ENCODE results near the gene QRICH2. TPM values are rescaled to one million over a fixed set of nuclear protein-coding genes. Genes with fewer than 3 reads are reported as not detected.

Gene QRICH2
- total and polyA plus RNA-seq, 10 of the 15 experiments (the other 5 are each of a cell fraction or from before 2014, with no cell fraction given) = 0.04 to 0.72 (median 0.25) TPM

- SMC1A ChIA-PET (ENCODE audit: uncharacterized antibody, unreplicated experiment) = interaction anchor here (1.9 to 2.1 kb wide), 2 partner anchors 16 to 61 kb away, joined by 4 to 5 read pairs; partner anchors contain the start of gene PRPSAP1
Measured at GRCh38 chr17:76336756-76337412, 28.8 kb upstream of the QRICH2 start.

More at GRCh38 chr17:76336756-76337412, 28.8 kb upstream of the QRICH2 start:
- DNase-seq (ENCODE audit: low read depth, low spot score) (no peak), FAIRE-seq (no peak), ATAC-seq (no peak)
- H3K4me3 ChIP-seq = no peak overlapping the region
- no peak overlapping the region for H3K9ac ChIP-seq (ENCODE audit: control insufficient read depth, insufficient read depth, low read length)
- CTCF ChIA-PET = interaction anchor here (1.0 kb wide), 1 partner anchor 61 kb away, joined by 3 read pairs; no protein-coding TSS in a partner anchor
- no peaks in the 10 kb centered on the region for H4K20me1 ChIP-seq (ENCODE audit: control insufficient read depth, insufficient read depth)
- H3K4me1 ChIP-seq (ENCODE audit: control insufficient read depth, insufficient read depth, low read length) = no peaks in the 10 kb centered on the region
- H3K9me3 ChIP-seq (replicated peaks; ENCODE audit: control insufficient read depth, insufficient read depth, low read length) = no peaks in the 10 kb centered on the region
- H2AFZ ChIP-seq (ENCODE audit: control insufficient read depth, low read depth, low read length) = no peak overlapping the region
- POLR2A ChIA-PET = interaction anchor here (0.5 to 2.0 kb wide), 4 partner anchors 17 to 215 kb away, joined by 3 to 5 read pairs (median 3); partner anchors contain the start of gene PRPSAP1
- H3K36me3 ChIP-seq (ENCODE audit: control insufficient read depth in 2 of 2, insufficient read depth in 2 of 2, low read length in 1 of 2) = peaks cover 0 to 3% of the 10 kb centered on the region in 2 experiments; a peak in 1 of 4 replicates
- in situ Hi-C loops (cut with MboI) (no loop called here), intact Hi-C loops (cut with micrococcal nuclease; ENCODE audit: unreplicated experiment) (no loop called here)
- H3K27me3 ChIP-seq (replicated peaks in 1 of 2; ENCODE audit: control insufficient read depth in 2 of 2, insufficient read depth in 2 of 2, low read length in 1 of 2) = no peaks in the 10 kb centered on the region
- no peak for TF ChIP-seq SREBF1 (IDR thresholded peaks at IDR 0.05; ENCODE audit: low read length)
- TF ChIP-seq RCOR1 (conservative IDR thresholded peaks at IDR 0.05; ENCODE audit: low read depth, low read length) = no peak
- TF ChIP-seq MLLT1 (IDR thresholded peaks at IDR 0.05) = no peak
- no peak for TF ChIP-seq PBX3 (IDR thresholded peaks at IDR 0.05; ENCODE audit: insufficient replicate concordance, low read depth, low read length)
- no peak for TF ChIP-seq RUNX3 (IDR thresholded peaks at IDR 0.05; ENCODE audit: low read length)
- no peak for TF ChIP-seq CBX3 (IDR thresholded peaks at IDR 0.05; ENCODE audit: borderline replicate concordance, low read depth)
- no peak for TF ChIP-seq NR2C1 (IDR thresholded peaks at IDR 0.05)
- no peak for TF ChIP-seq ATF7 (IDR thresholded peaks at IDR 0.05; ENCODE audit: low read depth)
- TF ChIP-seq IKZF2 (IDR thresholded peaks at IDR 0.05) = no peak
- TF ChIP-seq CREB1 (IDR thresholded peaks at IDR 0.05; ENCODE audit: low read depth) = no peak
- TF ChIP-seq ATF3 (IDR thresholded peaks at IDR 0.05; ENCODE audit: borderline replicate concordance, extremely low read depth, low read depth, low read length) = no peak
- TF ChIP-seq ELK1 (IDR thresholded peaks at IDR 0.05; ENCODE audit: low read depth, low read length) = no peak
- TF ChIP-seq E2F4 (IDR thresholded peaks at IDR 0.05; ENCODE audit: low read depth, low read length) = no peak
- no peak for TF ChIP-seq BMI1 (IDR thresholded peaks at IDR 0.05; ENCODE audit: borderline replicate concordance)
- no peak for TF ChIP-seq TCF7 (IDR thresholded peaks at IDR 0.05; ENCODE audit: borderline replicate concordance)
- BruUV-seq (replicated peaks) = no TSS peak
- H3K4me2 ChIP-seq (ENCODE audit: control insufficient read depth, insufficient read depth) = no peak overlapping the region
- RAD21 ChIA-PET (ENCODE audit: unreplicated experiment) = no interaction called here
- no peaks in the 10 kb centered on the region for H3K79me2 ChIP-seq (ENCODE audit: control insufficient read depth, insufficient read depth, low read length)
- no peak overlapping the region for H3K27ac ChIP-seq (ENCODE audit: control insufficient read depth, insufficient read depth)
- 99% methylated on average over 7 of the region's 7 CpGs for WGBS (ENCODE audit: insufficient coverage, insufficient replicate concordance, low lambda C conversion rate, missing lambda C conversion rate)
